Head of caudate nucleus (tissue), 42 donors: ENCODE results near the gene ATXN10.

ENCODE experiments used
- DNase-seq, 42 donors: peaks; one replicate each; pipeline versions ENCODE4 v3.0.0 to v3.0.0-alpha.2; 2020 to 2021; ENCODE audit warnings: mixed read lengths in 7 of 42
- intact Hi-C: fragments of 100-400 bp; cut with DNase I; formaldehyde crosslinking; loops from one replicate; pipeline ENCODE4 v1.15.0; 2022

Gene ATXN10

GRCh38 chr22:45877651-45878050, 206.0 kb downstream of the ATXN10 start:
- intact Hi-C loops = no loop called here
- DNase-seq = peak in 14 of 42 donors; percentile 2 to 29 (median 12)

- intact Hi-C loops = no loop called here
- DNase-seq = peak in 17 of 42 donors; percentile 15 to 51 (median 25)
These were observed 206.6 kb downstream of the ATXN10 start for GRCh38 chr22:45878051-45878781.

- intact Hi-C loops = no loop called here
- peak in 8 of 42 donors; percentile 5 to 28 (median 10) for DNase-seq
These were observed 207.4 kb downstream of the ATXN10 start for GRCh38 chr22:45878901-45879551.

GRCh38 chr22:45879552-45879949, 207.9 kb downstream of the ATXN10 start:
- intact Hi-C loops = no loop called here
- DNase-seq = peak in 3 of 42 donors; percentile 7 to 29 (median 11)

GRCh38 chr22:45880091-45880715, 208.6 kb downstream of the ATXN10 start:
- peak in 1 of 42 donors; percentile 26 for DNase-seq
- intact Hi-C loops = no loop called here

GRCh38 chr22:45880716-45881523, 209.3 kb downstream of the ATXN10 start:
- peak in 24 of 42 donors; percentile 1 to 69 (median 44) for DNase-seq
- intact Hi-C loops = no loop called here

- intact Hi-C loops = no loop called here
- peak in 2 of 42 donors; percentile 4 to 28 for DNase-seq
These were observed 209.9 kb downstream of the ATXN10 start for GRCh38 chr22:45881524-45881875.

GRCh38 chr22:45882881-45883810, 211.5 kb downstream of the ATXN10 start:
- intact Hi-C loops = no loop called here
- peak in 11 of 42 donors; percentile 16 to 54 (median 45) for DNase-seq

- intact Hi-C loops = no loop called here
- peak in 2 of 42 donors; percentile 1 to 23 for DNase-seq
These were observed 212.2 kb downstream of the ATXN10 start for GRCh38 chr22:45883811-45884170.

GRCh38 chr22:45884201-45885062, 212.8 kb downstream of the ATXN10 start:
- intact Hi-C loops = no loop called here
- DNase-seq = peak in 4 of 42 donors; percentile 1 to 22 (median 6)

GRCh38 chr22:45885171-45885840, 213.7 kb downstream of the ATXN10 start:
- DNase-seq = peak in 2 of 42 donors; percentile 4 to 21
- intact Hi-C loops = no loop called here

- intact Hi-C loops = no loop called here
- DNase-seq = peak in 24 of 42 donors; percentile 25 to 76 (median 52)
These were observed 214.3 kb downstream of the ATXN10 start for GRCh38 chr22:45885941-45886395.

GRCh38 chr22:45886540-45886939, 214.9 kb downstream of the ATXN10 start:
- intact Hi-C loops = no loop called here
- peak in 1 of 42 donors; percentile 18 for DNase-seq

- DNase-seq = peak in 1 of 42 donors; percentile 9
- intact Hi-C loops = no loop called here
These were observed 215.8 kb downstream of the ATXN10 start for GRCh38 chr22:45887202-45888131.
